Measurements from ENCODE around the gene KIF5B. TPM values are rescaled to one million over a fixed set of nuclear protein-coding genes. Genes with fewer than 3 reads are reported as not detected.
A peak's percentile ranks its signal among the peaks of the same experiment; 100 is the strongest.

KIF5B gene
- total RNA-seq, 3 donors from 2014 or later: 91.6 to 188 (median 109) TPM

DNA sequence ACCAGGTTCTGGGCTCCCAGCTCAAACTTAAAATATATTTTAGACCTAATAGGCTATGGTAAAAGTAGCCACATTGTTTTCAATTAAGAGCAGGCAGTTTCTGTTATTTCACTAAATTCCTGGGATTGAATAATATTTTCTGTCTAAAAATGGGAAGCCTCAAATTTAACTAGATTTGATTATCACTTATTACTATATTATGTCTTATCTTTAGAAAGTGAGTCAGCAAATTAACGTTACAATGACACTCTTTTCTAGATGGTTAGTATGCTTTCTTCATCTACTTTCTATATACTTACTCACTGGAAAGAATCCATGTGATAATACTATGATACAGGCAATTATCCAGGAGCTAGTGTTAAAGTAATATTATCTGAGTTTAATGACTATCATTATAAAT is 27.5 kb downstream of the KIF5B start:
- TF ChIP-seq, protein P1, sequence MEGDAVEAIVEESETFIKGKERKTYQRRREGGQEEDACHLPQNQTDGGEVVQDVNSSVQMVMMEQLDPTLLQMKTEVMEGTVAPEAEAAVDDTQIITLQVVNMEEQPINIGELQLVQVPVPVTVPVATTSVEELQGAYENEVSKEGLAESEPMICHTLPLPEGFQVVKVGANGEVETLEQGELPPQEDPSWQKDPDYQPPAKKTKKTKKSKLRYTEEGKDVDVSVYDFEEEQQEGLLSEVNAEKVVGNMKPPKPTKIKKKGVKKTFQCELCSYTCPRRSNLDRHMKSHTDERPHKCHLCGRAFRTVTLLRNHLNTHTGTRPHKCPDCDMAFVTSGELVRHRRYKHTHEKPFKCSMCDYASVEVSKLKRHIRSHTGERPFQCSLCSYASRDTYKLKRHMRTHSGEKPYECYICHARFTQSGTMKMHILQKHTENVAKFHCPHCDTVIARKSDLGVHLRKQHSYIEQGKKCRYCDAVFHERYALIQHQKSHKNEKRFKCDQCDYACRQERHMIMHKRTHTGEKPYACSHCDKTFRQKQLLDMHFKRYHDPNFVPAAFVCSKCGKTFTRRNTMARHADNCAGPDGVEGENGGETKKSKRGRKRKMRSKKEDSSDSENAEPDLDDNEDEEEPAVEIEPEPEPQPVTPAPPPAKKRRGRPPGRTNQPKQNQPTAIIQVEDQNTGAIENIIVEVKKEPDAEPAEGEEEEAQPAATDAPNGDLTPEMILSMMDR (IDR thresholded peaks at IDR 0.05): no peak
- peaks cover 23% of the 10 kb centered on the region for H3K36me3 ChIP-seq (ENCODE audit: low read depth)
- ATAC-seq: no peak

DNA sequence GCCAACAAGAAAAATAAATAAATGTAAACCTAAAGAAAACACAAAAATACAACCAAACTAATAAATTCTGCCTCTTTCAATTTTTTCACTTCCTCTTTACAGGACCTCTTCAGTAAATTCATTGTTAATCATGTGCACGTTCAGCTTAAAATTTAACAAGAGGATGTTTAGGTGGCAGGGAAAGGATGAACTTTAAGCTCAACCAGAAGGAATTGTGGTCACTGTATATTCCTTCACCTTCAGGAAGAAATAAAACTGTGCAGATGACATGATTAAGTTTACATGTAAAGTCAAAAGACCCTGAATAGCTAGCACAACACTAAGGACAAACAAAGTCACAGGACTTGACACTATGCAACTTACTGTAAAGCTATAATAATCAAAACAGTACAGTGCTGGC is 33.0 kb downstream of the KIF5B start:
- Histone ChIP-seq H3K4me3 (no peak overlapping the region), H3K9me3 (no peaks in the 10 kb centered on the region), H3K4me1 (ENCODE audit: low read depth) (no peaks in the 10 kb centered on the region), H3K36me3 (ENCODE audit: low read depth) (peaks cover 32% of the 10 kb centered on the region)
- intact Hi-C loops (cut with DNase I, micrococcal nuclease): no loop called here
- ATAC-seq: no peak
- no peak for DNase-seq
- TF ChIP-seq, protein P1 (IDR thresholded peaks at IDR 0.05): no peak

More for the DNA sequence above, 27.5 kb downstream of the KIF5B start:
- H3K4me3 ChIP-seq: no peak overlapping the region
- no peaks in the 10 kb centered on the region for H3K9me3 ChIP-seq
- intact Hi-C loops (cut with DNase I, micrococcal nuclease): no loop called here
- DNase-seq: no peak
- no peaks in the 10 kb centered on the region for H3K4me1 ChIP-seq (ENCODE audit: low read depth)

DNA sequence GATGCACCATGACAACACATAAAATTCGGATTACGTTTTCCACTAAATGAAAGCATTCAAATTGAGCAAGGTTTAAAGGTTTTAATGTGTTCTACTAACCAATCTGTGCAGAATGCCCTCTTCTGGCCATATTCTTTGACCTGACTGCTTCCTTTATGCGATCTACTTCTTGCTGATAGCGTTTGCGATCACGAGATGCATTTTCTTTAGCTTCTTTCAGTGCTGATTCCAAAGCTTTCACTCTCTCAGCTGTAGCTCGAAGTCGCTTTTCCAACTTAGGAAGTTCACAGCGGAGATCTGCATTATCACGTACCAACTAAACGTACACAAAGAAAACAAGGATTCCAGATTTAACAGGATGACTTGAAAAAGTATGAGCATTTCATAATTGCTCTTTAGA is 39.2 kb downstream of the KIF5B start:
- DNase-seq: no peak
- no peak for ATAC-seq
- Histone ChIP-seq H3K9me3 (no peaks in the 10 kb centered on the region), H3K4me3 (no peak overlapping the region), H3K36me3 (ENCODE audit: low read depth) (peaks cover 38% of the 10 kb centered on the region), H3K4me1 (ENCODE audit: low read depth) (no peaks in the 10 kb centered on the region)
- TF ChIP-seq, protein P1 (IDR thresholded peaks at IDR 0.05): no peak
- intact Hi-C loops (cut with DNase I, micrococcal nuclease): no loop called here

DNA sequence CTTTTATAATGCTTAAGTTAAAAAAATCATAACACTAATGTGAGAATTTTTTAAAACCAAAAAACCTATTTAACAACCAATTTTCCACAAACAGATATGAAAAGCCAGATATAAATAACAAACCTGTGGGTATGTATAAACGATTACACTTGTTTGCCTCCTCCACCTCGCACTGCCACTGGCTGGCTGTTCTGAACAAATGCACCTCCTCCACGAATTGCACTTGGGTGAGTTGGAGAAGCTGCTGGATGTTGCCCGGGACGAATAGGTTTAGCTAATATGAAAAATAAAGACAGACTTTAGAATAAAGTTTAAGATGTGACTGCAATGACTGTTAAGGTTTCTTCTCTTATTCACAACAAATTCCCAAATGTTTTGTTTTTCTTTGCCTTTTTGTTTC is 40.8 kb downstream of the KIF5B start:
- no peaks in the 10 kb centered on the region for H3K4me1 ChIP-seq (ENCODE audit: low read depth)
- ATAC-seq (no peak), DNase-seq (no peak)
- intact Hi-C loops (cut with DNase I, micrococcal nuclease): no loop called here
- H3K4me3 ChIP-seq: no peak overlapping the region
- TF ChIP-seq, protein P1 (IDR thresholded peaks at IDR 0.05): no peak
- peaks cover 35% of the 10 kb centered on the region for H3K36me3 ChIP-seq (ENCODE audit: low read depth)
- H3K9me3 ChIP-seq: no peaks in the 10 kb centered on the region

DNA sequence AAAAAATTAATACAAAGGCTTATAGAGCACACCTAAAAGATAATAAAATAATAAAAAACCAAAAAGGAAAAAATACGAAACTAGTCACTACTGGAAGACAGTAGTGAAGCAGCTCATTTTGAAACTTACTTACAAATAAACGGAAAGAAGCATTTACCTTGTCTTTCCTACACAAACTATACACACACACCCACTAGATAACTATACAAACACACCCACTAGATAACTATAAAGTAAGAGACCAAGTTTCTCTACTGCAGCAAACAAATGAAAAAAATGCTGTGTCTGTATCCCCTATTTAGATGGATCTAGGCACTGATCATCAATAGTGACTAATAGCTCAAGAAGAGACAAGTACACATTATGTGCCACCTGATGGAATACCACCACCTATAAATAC is 49.2 kb downstream of the KIF5B start:
- ATAC-seq (peak; percentile 33), DNase-seq (no peak)
- Histone ChIP-seq H3K9me3 (no peaks in the 10 kb centered on the region), H3K36me3 (ENCODE audit: low read depth) (no peaks in the 10 kb centered on the region), H3K4me1 (ENCODE audit: low read depth) (no peaks in the 10 kb centered on the region), H3K4me3 (no peak overlapping the region)
- intact Hi-C loops (cut with DNase I, micrococcal nuclease): no loop called here
- TF ChIP-seq, protein P1 (IDR thresholded peaks at IDR 0.05): no peak

DNA sequence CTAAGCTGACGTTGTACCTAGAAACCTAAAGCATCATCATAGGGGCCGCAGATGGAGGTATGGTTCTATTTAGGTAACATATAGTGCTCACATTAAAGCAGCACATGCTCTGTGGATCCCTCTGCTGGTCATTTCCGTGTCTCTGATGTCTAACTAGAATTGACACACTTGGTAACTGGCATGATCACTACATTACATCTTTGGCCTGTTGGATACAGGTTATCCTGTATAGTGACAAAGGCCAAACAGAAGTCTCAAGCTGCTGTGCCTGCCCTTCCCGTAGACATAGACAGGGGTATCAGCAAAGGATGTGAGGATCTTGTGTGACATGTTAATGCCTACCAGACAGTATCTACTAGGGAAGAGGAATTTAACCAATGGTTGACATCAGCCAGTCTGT is 51.2 kb downstream of the KIF5B start:
- peak in 1 of 3 donors; percentile 81 for DNase-seq
- TF ChIP-seq, protein P1 (IDR thresholded peaks at IDR 0.05): no peak

More for the DNA sequence above, 51.2 kb downstream of the KIF5B start:
- H3K9me3 ChIP-seq: no peaks in the 10 kb centered on the region
- ATAC-seq: peak; percentile 82
- no peak overlapping the region for H3K4me3 ChIP-seq
- intact Hi-C loops (cut with DNase I, micrococcal nuclease): no loop called here
- H3K4me1 ChIP-seq (ENCODE audit: low read depth): no peaks in the 10 kb centered on the region
- no peaks in the 10 kb centered on the region for H3K36me3 ChIP-seq (ENCODE audit: low read depth)
